ENCODE results near the gene ARHGEF7. TPM values are rescaled to one million over a fixed set of nuclear protein-coding genes. Genes with fewer than 3 reads are reported as not detected.

Gene ARHGEF7
- total RNA-seq, 4 donors from 2014 or later = 69.9 to 163 (median 102) TPM

- TF ChIP-seq CTCF (IDR thresholded peaks at IDR 0.05) = no peak
- ATAC-seq (ENCODE audit: low FRiP score) (no peak), DNase-seq (ENCODE audit: low spot score) (no peak)
These were observed 183.3 kb downstream of the ARHGEF7 start for GRCh38 chr13:111298214-111298975.

GRCh38 chr13:111302045-111302726, 187.1 kb downstream of the ARHGEF7 start:
- DNase-seq (ENCODE audit: low spot score) (no peak), ATAC-seq (ENCODE audit: low FRiP score) (no peak)
- no peak for TF ChIP-seq CTCF (IDR thresholded peaks at IDR 0.05)

DNA sequence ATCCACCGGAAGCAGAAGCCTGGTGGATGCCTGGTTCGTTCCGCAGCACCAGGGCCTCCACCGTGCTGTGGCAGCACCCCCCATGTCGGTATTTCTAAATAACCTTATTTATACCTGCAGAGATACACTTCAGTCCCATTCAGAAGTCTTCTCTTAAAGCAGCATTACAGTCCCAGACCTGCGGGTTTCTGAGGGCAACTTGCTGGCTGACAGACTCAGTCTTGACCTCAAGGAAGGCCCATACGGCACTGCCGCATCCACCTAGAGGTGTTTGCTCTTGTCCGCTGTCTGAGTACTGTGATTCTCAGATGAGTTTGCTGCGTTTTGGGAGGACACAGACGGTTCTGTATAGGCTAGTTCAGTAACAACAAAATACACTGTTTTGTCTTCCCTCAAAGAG, 188.4 kb downstream of the ARHGEF7 start:
- DNase-seq (ENCODE audit: low spot score) = no peak
- TF ChIP-seq CTCF (IDR thresholded peaks at IDR 0.05) = no peak
- ATAC-seq (ENCODE audit: low FRiP score) = no peak

DNA sequence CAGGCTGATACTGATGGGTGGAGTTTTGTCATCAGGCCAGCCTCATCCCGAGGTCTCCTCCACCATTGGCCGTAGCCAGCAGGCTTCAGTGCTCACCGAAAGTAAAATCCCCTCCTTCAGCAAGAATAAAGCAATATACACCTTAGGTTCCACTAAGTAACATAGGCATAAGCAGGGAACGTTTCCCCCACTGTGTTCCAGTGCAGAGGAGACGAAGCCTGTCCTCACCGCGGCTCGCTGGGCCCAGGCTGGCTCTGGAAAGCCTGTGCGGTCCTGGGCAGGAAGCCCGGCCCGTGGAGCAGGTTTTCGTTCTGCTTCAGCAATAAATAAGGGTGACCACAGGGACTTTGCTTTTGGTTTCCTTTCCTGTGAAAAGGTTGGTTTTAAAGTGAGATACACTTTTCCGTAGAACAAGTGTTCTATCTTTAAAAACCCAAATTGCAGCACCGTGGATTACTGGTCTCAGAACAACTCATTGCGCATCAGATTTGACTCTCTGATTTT, 189.0 kb downstream of the ARHGEF7 start:
- DNase-seq (ENCODE audit: low spot score) (no peak), ATAC-seq (ENCODE audit: low FRiP score) (no peak)
- no peak for TF ChIP-seq CTCF (IDR thresholded peaks at IDR 0.05)

DNA sequence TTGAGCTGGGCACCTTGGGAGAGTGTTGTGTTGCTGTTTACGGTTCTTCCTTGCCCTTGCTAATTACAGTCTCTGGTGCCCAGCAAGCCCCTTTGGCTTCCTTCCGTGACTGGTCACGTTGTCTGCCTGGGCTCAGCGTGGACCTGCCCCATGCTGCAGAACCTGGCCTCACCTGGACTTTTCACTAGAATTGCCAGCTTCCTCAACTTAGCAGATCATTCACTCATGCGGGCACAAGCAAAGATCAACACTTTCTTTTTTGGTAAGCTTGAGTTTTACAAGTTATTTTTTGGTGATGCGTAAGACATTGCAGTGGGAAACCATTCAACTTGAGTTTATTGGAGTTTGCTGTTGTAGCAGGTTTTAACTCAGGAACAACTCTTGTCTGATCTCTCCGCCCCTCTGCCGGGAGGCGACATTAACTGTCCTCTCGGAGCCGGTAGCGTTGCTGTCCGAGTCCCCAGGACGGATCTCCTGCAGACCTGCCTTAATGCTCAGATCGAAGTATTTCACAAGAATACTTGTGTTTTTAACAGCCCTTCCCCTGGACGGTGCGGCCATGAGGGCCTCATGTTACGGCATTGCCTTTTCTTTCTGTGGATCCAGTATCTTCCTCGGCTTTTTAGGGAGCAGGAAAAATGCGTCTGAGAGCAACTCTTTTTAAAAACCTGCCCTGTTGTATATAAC, 189.6 kb downstream of the ARHGEF7 start:
- ATAC-seq (ENCODE audit: low FRiP score) (no peak), DNase-seq (ENCODE audit: low spot score) (no peak)
- no peak for TF ChIP-seq CTCF (IDR thresholded peaks at IDR 0.05)

DNA sequence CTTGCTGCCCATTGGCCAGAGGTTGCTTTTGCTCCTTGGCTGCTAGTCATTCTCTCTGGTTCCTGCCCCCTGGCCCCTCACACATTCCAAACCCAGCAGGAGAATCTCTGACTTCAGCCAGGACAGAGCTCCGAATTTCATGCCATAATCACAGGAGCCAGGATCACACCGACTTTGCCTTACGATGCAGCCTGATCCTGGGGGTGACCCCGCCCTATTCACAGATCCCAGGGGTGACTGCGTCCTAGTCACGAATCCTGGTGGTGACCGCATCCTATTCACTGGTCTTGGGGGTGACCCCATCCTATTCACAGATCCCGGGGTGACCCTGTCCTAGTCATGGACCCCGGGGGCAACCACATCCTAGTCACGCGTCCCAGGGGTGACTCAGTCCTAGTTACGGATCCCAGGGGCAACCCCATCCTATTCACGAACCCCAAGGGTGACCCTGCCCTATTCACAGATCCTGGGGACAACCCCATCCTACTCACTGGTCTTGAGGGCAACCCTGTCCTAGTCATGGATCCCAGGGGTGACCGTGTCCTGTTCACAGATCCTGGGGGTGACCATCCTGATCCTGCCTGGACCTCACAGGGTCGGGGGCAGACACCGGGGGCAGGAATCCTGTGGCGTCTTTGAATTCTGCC, 198.0 kb downstream of the ARHGEF7 start:
- ATAC-seq (ENCODE audit: low FRiP score) (no peak), DNase-seq (ENCODE audit: low spot score) (no peak)
- no peak for TF ChIP-seq CTCF (IDR thresholded peaks at IDR 0.05)
